ENCODE data around the gene AUTS2. TPM values are rescaled to one million over a fixed set of nuclear protein-coding genes. Genes with fewer than 3 reads are reported as not detected.

AUTS2 gene
- 2.2 and 2.7 TPM in 2 replicates for total RNA-seq (2014; rRNA removed; shearing (Covaris generic); ENCODE audit: low replicate concordance)

DNA sequence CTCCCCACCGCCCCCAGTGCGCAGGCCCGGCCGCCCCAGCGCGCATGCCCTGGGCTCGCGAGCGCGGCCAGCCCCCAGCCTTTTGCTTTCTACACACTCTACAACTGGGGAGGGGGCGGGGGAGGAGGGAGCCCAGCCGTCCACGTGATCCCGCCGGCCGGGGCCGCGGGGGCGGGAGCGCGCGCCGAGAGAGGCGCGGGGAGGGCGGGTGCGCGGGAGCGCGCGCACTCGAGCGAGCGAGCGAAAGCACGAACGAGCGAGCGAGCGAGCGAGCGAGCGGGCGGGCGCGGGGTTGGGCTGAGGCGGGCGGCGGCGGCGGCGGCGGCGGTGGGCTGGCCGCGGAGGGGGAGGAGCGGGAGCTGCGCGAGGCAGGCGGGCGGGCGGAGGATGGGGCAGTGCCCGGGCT is at the start of gene AUTS2:
Gene AUTS2, plus strand, starts transcription at position 395 of the 406 bp plus-strand sequence. CDS start 1,179 bp downstream, outside the sequence.
- DNase-seq = peak; percentile 82

DNA sequence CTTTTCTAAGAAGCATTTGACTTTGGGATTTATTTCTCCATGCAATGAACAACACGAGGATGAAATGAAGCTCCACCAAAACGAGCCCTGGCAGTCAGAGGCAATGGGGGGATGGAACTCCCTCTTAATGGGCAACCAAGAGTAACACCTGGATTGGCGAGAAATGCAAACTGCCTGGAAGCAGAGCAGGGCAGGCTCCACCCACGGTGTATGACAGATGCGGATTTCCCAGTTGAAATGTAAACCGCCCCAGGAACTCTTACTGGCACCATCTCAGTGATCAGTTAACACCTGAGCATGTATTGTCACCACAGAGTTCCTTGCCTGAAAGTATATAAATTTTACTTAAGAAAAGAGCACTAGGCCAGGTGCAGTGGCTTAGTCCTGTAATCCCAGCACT is 47.3 kb upstream of the AUTS2 start:
- DNase-seq = no peak
- H3K27me3 ChIP-seq = no peaks in the 10 kb centered on the region
- H3K9me3 ChIP-seq = no peaks in the 10 kb centered on the region
- H3K36me3 ChIP-seq = no peaks in the 10 kb centered on the region
- no peak overlapping the region for H3K4me3 ChIP-seq

More for the DNA sequence above, at the start of gene AUTS2:
- Histone ChIP-seq H3K4me3 (peak within 1 kb of the TSS; percentile 57), H3K36me3 (no peaks in the 10 kb centered on the region), H3K9me3 (no peaks in the 10 kb centered on the region), H3K27me3 (no peaks in the 10 kb centered on the region)

GRCh38 chr7:69553190-69553589 is 45.1 kb upstream of the AUTS2 start:
- Histone ChIP-seq H3K36me3 (no peaks in the 10 kb centered on the region), H3K27me3 (no peaks in the 10 kb centered on the region), H3K4me3 (no peak overlapping the region), H3K9me3 (no peaks in the 10 kb centered on the region)
- DNase-seq = no peak

DNA sequence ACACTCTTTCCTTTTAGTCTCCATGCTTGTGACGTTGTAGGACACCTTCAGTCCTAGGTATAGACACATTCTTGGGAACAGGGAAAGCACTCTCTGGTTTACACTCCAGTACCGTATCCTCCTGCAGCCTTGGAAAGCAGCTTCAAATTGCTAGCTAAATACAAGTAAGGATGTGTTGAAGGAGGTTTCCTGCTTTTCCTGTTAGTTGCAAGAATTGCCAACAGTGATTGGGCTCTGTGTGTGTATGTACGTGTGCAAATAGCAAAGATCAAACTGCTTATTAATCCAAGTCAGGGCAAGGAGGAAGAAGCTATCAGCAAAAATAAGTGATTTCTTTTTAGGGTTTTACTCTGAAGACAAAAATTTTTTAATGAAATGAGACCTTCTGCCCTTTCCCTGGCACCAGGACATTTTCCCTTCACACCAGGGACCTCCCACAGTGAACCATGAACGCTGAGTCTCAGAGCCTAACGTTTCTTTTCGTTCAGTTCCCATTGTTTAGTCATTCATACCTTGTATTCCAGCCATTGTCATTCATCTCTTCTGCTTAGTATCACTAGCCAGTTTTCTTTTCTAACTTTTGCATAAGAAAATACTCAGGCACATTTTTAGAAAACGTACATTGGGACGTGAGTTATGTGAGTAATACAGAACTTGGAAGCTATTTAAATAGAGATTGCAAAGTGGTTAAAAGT is 36.9 kb upstream of the AUTS2 start:
- no peaks in the 10 kb centered on the region for H3K9me3 ChIP-seq
- DNase-seq = peak; percentile 5
- no peak overlapping the region for H3K4me3 ChIP-seq
- no peaks in the 10 kb centered on the region for H3K36me3 ChIP-seq
- H3K27me3 ChIP-seq = no peaks in the 10 kb centered on the region

DNA sequence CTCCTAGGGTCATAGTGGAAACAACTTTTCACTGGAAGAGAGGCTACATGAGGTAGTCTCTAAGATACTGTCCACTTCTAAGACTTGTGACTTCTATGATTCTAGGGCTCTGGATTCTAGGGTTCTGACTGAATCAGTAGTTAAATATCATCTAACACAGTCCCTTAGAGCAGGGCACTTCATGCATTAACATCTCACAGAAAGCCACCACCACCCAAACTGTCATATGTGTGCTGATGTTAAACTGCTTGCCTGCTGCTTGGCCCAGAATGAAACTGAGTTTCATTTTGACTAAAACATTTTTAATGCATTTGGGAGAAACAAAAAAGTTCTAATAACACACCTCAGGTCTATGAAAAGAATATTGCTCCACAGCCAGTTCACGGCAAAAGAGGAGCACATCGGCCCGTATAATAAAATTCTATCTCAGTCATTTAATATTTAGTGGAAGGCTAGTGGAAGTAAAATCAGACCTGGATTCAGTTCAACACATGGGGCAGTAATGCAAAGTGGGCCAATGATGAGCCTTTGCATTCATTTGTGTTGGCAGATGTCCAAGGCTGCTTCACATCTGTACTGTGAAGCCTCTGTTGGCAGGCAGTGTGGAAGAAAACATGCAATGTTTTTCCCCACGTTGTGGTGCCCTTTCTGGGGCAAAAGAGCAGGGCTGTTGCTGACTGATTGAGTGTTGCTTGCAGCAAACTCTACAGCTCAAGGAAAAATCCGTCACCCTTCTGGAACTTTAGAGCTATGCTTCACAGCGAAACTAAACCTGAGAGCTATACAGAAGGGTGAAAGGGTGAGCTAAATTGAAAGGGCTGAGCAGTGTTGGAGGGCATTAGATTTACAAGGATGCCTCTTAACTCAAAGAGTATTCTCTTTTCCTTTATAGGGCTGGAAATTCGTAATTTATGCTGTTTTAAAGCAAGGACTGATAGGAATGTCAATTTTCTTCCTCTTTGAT is 33.5 kb upstream of the AUTS2 start:
- H3K27me3 ChIP-seq = no peaks in the 10 kb centered on the region
- H3K4me3 ChIP-seq = no peak overlapping the region
- H3K36me3 ChIP-seq = no peaks in the 10 kb centered on the region
- no peaks in the 10 kb centered on the region for H3K9me3 ChIP-seq
- peak; percentile 78 for DNase-seq

DNA sequence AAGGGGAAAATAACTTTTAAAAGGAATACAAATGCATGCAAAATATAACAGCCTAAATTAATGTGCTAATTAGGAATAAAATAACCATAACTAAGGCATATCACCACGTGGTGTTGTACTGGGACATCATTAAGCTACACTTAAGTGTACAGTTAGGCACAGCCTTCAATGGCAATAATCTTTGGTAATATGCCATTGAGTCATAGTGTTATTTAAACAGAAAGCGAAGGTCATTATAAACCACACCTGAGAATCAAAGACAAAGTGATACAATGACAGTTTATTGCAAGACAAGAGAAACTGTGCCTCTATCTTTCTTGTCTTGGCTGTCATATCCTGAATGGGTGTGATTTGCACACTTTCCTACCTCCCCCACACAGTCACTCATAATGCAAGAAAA is 30.5 kb upstream of the AUTS2 start:
- Histone ChIP-seq H3K4me3 (no peak overlapping the region), H3K36me3 (no peaks in the 10 kb centered on the region), H3K9me3 (no peaks in the 10 kb centered on the region), H3K27me3 (no peaks in the 10 kb centered on the region)
- DNase-seq = no peak

DNA sequence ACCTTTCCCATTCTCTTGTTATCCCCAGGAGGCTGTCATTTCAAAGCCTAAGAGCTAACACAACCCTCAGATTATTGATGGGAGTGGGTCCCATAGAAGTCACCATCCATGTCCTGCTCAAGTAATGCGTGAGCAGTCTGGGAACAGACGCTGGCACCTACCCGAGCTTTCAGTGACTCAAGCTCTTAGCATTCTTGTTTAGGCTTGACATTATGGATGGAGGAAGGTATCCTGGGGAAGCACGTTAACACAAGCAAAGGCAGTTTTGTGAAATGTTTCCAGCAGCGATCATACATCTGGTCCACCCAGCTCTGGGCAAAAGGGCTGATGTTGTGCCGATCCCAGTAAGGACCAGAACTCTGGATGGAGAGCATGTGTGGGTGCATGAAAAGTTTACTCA is 30.0 kb upstream of the AUTS2 start:
- peak; percentile 4 for DNase-seq
- H3K4me3 ChIP-seq = no peak overlapping the region
- H3K9me3 ChIP-seq = no peaks in the 10 kb centered on the region
- no peaks in the 10 kb centered on the region for H3K36me3 ChIP-seq
- H3K27me3 ChIP-seq = no peaks in the 10 kb centered on the region

DNA sequence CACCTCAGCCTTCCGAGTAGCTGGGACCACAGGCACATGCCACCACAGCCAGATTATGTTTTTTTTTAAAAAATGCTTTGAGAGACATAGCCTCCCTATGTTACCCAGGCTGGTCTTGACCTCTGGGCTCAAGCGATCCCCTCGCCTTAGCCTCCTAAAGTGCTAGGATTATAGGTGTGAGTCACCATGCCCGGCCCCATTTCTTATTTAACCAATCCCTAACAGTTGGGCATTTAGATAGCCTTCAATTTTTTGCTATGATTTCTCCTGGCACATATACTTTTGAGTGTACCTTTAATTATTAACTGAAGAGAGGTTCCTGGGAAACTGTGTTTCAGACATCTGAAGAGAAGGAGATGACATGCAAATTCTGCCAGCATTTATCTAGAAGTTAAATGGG is 22.6 kb upstream of the AUTS2 start:
- H3K27me3 ChIP-seq = no peaks in the 10 kb centered on the region
- no peak overlapping the region for H3K4me3 ChIP-seq
- no peaks in the 10 kb centered on the region for H3K36me3 ChIP-seq
- H3K9me3 ChIP-seq = no peaks in the 10 kb centered on the region
- DNase-seq = no peak

GRCh38 chr7:69577221-69577620 is 21.1 kb upstream of the AUTS2 start:
- H3K36me3 ChIP-seq = no peaks in the 10 kb centered on the region
- H3K27me3 ChIP-seq = no peaks in the 10 kb centered on the region
- H3K9me3 ChIP-seq = no peaks in the 10 kb centered on the region
- peak; percentile 33 for DNase-seq
- no peak overlapping the region for H3K4me3 ChIP-seq

GRCh38 chr7:69585169-69585568 is 13.1 kb upstream of the AUTS2 start:
- Histone ChIP-seq H3K36me3 (no peaks in the 10 kb centered on the region), H3K27me3 (no peaks in the 10 kb centered on the region), H3K9me3 (no peaks in the 10 kb centered on the region), H3K4me3 (no peak overlapping the region)
- DNase-seq = no peak

GRCh38 chr7:69586321-69586720 is 12.0 kb upstream of the AUTS2 start:
- Histone ChIP-seq H3K4me3 (no peak overlapping the region), H3K36me3 (no peaks in the 10 kb centered on the region), H3K9me3 (no peaks in the 10 kb centered on the region), H3K27me3 (no peaks in the 10 kb centered on the region)
- no peak for DNase-seq

DNA sequence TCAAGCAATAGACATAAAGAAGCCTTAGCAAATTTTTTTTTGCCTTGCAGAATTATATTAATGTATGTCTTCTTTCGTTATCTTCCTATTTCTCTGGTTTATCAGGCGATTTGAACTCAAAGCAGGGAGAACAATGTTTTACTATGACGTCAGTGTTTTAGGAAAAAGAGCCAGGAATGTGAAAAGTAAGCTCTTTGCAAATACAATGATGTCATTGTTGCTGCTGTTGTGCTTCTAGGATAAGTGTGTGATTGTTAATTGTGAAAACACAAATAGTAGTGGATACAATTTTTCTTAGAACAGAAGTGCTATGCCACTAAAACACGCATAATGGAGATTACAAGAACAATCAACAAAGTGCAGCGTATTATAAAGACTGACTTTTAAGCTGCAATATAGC is 9.5 kb upstream of the AUTS2 start:
- Histone ChIP-seq H3K27me3 (no peaks in the 10 kb centered on the region), H3K9me3 (no peaks in the 10 kb centered on the region), H3K4me3 (no peak overlapping the region), H3K36me3 (no peaks in the 10 kb centered on the region)
- no peak for DNase-seq

DNA sequence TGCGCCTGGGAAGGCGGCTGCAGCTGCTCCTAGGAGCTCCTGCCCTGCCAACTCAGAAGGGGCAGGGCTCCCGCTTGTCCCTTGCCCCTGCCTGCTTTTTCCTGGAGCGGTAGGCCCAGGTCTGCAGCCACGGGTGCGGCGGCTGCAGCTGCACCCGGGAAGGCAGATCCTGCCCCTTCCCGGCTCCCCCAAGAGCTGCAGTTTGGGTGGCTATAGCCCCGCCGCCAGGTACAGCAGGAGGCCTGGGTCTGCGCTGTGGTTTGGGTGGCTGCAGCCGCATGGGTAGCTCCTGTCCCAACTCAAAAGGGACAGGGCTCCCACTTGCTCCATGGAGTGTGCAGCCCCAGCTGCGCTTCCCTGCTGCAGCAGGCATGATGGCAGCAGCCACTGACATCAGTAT is 6.5 kb upstream of the AUTS2 start:
- no peaks in the 10 kb centered on the region for H3K27me3 ChIP-seq
- no peak overlapping the region for H3K4me3 ChIP-seq
- H3K9me3 ChIP-seq = no peaks in the 10 kb centered on the region
- no peak for DNase-seq
- H3K36me3 ChIP-seq = no peaks in the 10 kb centered on the region

DNA sequence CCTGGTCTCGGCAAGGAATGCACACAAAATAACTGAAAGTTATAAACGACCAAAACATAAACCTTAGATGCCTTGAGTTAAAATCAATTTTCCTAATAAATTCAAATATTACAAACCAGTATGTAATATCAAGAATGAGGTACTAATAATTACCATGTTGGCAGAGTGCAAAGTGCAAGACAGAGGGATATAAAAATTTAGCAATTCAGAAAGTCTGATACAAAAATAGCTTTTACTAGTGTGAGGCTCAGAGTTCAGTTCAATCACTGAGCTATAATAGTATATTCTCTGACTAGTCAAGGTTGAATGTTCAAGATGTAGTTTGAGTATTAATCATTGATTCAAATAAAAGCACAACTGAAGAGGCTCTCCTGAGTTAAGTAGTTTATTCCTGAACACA is 4.8 kb upstream of the AUTS2 start:
- no peak for DNase-seq
- Histone ChIP-seq H3K9me3 (no peaks in the 10 kb centered on the region), H3K36me3 (no peaks in the 10 kb centered on the region), H3K27me3 (no peaks in the 10 kb centered on the region), H3K4me3 (no peak overlapping the region)

GRCh38 chr7:69595415-69595814 is 2.9 kb upstream of the AUTS2 start:
- Histone ChIP-seq H3K9me3 (no peaks in the 10 kb centered on the region), H3K4me3 (no peak overlapping the region), H3K36me3 (no peaks in the 10 kb centered on the region), H3K27me3 (no peaks in the 10 kb centered on the region)
- DNase-seq = no peak

- H3K9me3 ChIP-seq = no peaks in the 10 kb centered on the region
- no peak for DNase-seq
- H3K27me3 ChIP-seq = no peaks in the 10 kb centered on the region
- H3K4me3 ChIP-seq = no peak overlapping the region
- no peaks in the 10 kb centered on the region for H3K36me3 ChIP-seq
Measured at GRCh38 chr7:69596056-69596455, 2.2 kb upstream of the AUTS2 start.

DNA sequence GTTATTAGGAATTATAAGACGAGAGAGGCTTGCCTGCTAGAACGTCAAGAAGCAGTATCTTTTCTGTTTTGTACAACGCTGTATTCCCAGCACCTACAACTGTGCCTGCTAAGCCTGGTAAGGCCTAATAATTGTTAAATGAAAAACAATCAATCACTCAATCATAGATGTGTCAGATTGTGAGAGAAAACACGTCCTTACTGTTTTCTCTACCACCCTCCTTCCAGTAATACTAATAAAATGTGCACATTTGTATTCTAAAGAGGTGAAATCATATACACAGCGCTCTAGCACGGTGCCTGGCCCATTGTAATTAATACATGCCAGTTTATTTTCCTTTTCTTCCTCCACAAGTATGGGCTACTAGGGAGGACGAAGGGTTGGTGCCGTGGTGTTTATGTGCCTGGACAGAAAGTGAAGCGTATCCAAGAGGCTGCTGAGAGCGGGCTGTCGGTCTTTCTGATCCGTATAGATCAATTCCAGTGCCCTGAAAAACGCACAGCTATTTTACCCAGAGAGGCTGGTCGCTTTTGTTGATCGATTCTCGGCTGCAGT is 1.5 kb upstream of the AUTS2 start:
- H3K36me3 ChIP-seq = no peaks in the 10 kb centered on the region
- no peaks in the 10 kb centered on the region for H3K9me3 ChIP-seq
- H3K4me3 ChIP-seq = peak overlapping the region; percentile 52
- no peak for DNase-seq
- H3K27me3 ChIP-seq = no peaks in the 10 kb centered on the region

Measured in MG63 (cell line).